ENCODE measurements around the gene REPS1. TPM values are rescaled to one million over a fixed set of nuclear protein-coding genes. Genes with fewer than 3 reads are reported as not detected.

REPS1 gene
- total RNA-seq, 1 experiment from 2014 or later: 28.6 TPM

DNA sequence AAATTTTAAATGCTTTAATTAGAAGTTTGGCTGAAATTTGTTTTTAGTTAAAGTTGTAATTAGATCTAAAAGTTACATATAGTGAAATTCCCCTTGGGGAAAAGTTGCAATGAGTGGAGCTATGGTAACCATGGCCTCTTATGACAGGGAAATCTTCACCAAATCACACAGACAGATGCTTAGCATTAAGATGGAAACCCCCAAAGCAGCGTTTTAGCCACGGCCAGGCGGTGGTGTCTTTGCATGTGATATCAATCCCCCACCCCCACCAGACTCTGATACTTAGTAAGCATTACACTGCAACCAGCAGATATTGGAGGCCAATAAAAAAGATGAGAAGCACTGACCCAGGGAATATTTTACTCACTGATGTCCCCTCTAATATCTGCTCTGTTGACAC lies 75.7 kb downstream of the REPS1 start:
- intact Hi-C loops (cut with micrococcal nuclease; ENCODE audit: unreplicated experiment) (no loop called here), in situ Hi-C loops (cut with HindIII; ENCODE audit: low pct_unique_long_range_greater_than_20kb, low sequenced_read_pairs) (no loop called here)
- BruUV-seq (replicated peaks): no TSS peak
- CTCF ChIA-PET: no interaction called here
- Histone ChIP-seq H3K36me3 (ENCODE audit: control insufficient read depth, insufficient read depth, low read length) (peaks cover 4% of the 10 kb centered on the region), H3K27me3 (ENCODE audit: control insufficient read depth, insufficient read depth, low read length) (no peaks in the 10 kb centered on the region), H3K4me3 (ENCODE audit: low read depth in 2 of 2, low read length in 2 of 2) (no peak overlapping the region), H3K9me3 (ENCODE audit: control insufficient read depth, insufficient read depth, low read depth, low read length) (no peaks in the 10 kb centered on the region), H3K4me1 (ENCODE audit: control insufficient read depth, insufficient read depth, low read length) (no peaks in the 10 kb centered on the region), H3K27ac (ENCODE audit: low read length) (no peak overlapping the region)
- ATAC-seq: no peak
- POLR2A ChIA-PET: no interaction called here
- no peak for TF ChIP-seq TCF7L2 (IDR thresholded peaks at IDR 0.05; ENCODE audit: low read depth, low read length)
- TF ChIP-seq, protein P1, sequence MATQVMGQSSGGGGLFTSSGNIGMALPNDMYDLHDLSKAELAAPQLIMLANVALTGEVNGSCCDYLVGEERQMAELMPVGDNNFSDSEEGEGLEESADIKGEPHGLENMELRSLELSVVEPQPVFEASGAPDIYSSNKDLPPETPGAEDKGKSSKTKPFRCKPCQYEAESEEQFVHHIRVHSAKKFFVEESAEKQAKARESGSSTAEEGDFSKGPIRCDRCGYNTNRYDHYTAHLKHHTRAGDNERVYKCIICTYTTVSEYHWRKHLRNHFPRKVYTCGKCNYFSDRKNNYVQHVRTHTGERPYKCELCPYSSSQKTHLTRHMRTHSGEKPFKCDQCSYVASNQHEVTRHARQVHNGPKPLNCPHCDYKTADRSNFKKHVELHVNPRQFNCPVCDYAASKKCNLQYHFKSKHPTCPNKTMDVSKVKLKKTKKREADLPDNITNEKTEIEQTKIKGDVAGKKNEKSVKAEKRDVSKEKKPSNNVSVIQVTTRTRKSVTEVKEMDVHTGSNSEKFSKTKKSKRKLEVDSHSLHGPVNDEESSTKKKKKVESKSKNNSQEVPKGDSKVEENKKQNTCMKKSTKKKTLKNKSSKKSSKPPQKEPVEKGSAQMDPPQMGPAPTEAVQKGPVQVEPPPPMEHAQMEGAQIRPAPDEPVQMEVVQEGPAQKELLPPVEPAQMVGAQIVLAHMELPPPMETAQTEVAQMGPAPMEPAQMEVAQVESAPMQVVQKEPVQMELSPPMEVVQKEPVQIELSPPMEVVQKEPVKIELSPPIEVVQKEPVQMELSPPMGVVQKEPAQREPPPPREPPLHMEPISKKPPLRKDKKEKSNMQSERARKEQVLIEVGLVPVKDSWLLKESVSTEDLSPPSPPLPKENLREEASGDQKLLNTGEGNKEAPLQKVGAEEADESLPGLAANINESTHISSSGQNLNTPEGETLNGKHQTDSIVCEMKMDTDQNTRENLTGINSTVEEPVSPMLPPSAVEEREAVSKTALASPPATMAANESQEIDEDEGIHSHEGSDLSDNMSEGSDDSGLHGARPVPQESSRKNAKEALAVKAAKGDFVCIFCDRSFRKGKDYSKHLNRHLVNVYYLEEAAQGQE (IDR thresholded peaks at IDR 0.05; ENCODE audit: insufficient read depth in 1 of 2, low read depth in 2 of 2, low read length in 1 of 2): no peak
- no peak for TF ChIP-seq SIN3A (IDR thresholded peaks at IDR 0.05; ENCODE audit: borderline replicate concordance, insufficient read depth, low read depth, low read length)
- no peak for TF ChIP-seq POLR2AphosphoS5 (IDR thresholded peaks at IDR 0.05; ENCODE audit: low read depth, low read length)
- TF ChIP-seq, protein P2, sequence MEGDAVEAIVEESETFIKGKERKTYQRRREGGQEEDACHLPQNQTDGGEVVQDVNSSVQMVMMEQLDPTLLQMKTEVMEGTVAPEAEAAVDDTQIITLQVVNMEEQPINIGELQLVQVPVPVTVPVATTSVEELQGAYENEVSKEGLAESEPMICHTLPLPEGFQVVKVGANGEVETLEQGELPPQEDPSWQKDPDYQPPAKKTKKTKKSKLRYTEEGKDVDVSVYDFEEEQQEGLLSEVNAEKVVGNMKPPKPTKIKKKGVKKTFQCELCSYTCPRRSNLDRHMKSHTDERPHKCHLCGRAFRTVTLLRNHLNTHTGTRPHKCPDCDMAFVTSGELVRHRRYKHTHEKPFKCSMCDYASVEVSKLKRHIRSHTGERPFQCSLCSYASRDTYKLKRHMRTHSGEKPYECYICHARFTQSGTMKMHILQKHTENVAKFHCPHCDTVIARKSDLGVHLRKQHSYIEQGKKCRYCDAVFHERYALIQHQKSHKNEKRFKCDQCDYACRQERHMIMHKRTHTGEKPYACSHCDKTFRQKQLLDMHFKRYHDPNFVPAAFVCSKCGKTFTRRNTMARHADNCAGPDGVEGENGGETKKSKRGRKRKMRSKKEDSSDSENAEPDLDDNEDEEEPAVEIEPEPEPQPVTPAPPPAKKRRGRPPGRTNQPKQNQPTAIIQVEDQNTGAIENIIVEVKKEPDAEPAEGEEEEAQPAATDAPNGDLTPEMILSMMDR (IDR thresholded peaks at IDR 0.05): no peak
- DNase-seq (ENCODE audit: low read depth, low spot score): no peak

DNA sequence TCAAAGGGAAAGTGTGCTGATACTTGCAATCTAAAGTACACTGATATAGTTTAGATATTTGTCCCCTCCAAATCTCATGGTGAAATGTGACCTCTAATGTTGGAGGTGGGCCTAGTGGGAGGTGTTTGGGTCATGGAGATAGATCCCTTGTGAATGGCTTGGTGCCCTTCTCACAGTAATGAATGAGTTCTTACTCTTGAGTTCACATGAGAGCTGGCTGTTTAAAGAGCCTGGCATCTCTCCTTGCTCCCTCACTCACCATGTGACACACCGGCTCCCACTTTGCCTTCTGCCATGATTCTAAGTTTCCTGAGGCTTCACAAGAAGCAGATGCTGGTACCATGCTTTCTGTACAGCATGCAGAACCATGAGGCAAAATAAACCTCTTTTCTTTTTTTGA lies 78.1 kb downstream of the REPS1 start:
- intact Hi-C loops (cut with micrococcal nuclease; ENCODE audit: unreplicated experiment) (no loop called here), in situ Hi-C loops (cut with HindIII; ENCODE audit: low pct_unique_long_range_greater_than_20kb, low sequenced_read_pairs) (no loop called here)
- no peaks in the 10 kb centered on the region for H3K4me1 ChIP-seq (ENCODE audit: control insufficient read depth, insufficient read depth, low read length)
- H3K27me3 ChIP-seq (ENCODE audit: control insufficient read depth, insufficient read depth, low read length): no peaks in the 10 kb centered on the region
- ATAC-seq (no peak), DNase-seq (ENCODE audit: low read depth, low spot score) (no peak)
- no peak overlapping the region for H3K27ac ChIP-seq (ENCODE audit: low read length)
- no TSS peak for BruUV-seq (replicated peaks)
- TF ChIP-seq, protein P2 (IDR thresholded peaks at IDR 0.05): no peak
- TF ChIP-seq TCF7L2 (IDR thresholded peaks at IDR 0.05; ENCODE audit: low read depth, low read length) (no peak), POLR2AphosphoS5 (IDR thresholded peaks at IDR 0.05; ENCODE audit: low read depth, low read length) (no peak)
- H3K36me3 ChIP-seq (ENCODE audit: control insufficient read depth, insufficient read depth, low read length): peaks cover 7% of the 10 kb centered on the region; the same call in 1 of the 2 replicates
- ChIA-PET CTCF (no interaction called here), POLR2A (no interaction called here)
- no peaks in the 10 kb centered on the region for H3K9me3 ChIP-seq (ENCODE audit: control insufficient read depth, insufficient read depth, low read depth, low read length)
- no peak overlapping the region for H3K4me3 ChIP-seq (ENCODE audit: low read depth in 2 of 2, low read length in 2 of 2)

Data from Panc1 (cell line).